Fibroblast of lung (primary cell): Measurements from ENCODE around the gene TEX12. TPM values are rescaled to one million over a fixed set of nuclear protein-coding genes. Genes with fewer than 3 reads are reported as not detected.

Experiments used
- DNase-seq, 2 donors: peaks; one replicate each; pipeline versions ENCODE4 v3.0.0 to v3.0.0-alpha.2; 2010; ENCODE audit warnings: low read depth in 2 of 2
- H2AFZ ChIP-seq: 2 replicates; pipeline ENCODE4 v1.5.1; 2012; ENCODE audit warnings: low read length, control low read depth, inconsistent platforms
- H3K27ac ChIP-seq: 2 replicates; pipeline ENCODE4 v1.5.1; 2011; ENCODE audit warnings: low read length, control low read depth; ENCODE audit not compliant: insufficient read depth
- H3K27me3 ChIP-seq: 2 replicates; pipeline ENCODE4 v1.5.1; 2011; ENCODE audit warnings: mild to moderate bottlenecking, low read length; ENCODE audit not compliant: control insufficient read depth, insufficient read depth
- H3K36me3 ChIP-seq: 2 replicates; pipeline ENCODE4 v1.5.1; 2011; ENCODE audit warnings: low read length; ENCODE audit not compliant: control insufficient read depth, insufficient read depth
- H3K4me1 ChIP-seq: 2 replicates; pipeline ENCODE4 v1.5.1; 2011; ENCODE audit warnings: low read length; ENCODE audit not compliant: control insufficient read depth, insufficient read depth; ENCODE audit errors: extremely low read depth
- H3K4me2 ChIP-seq: 2 replicates; pipeline ENCODE4 v1.5.1; 2011; ENCODE audit warnings: low read length, control low read depth; ENCODE audit not compliant: insufficient read depth; ENCODE audit errors: extremely low read depth
- H3K4me3 ChIP-seq, 4 experiments: fragments of 200-600 bp in 1 of 4; sonication (generic) in 1 of 4; replicated peaks in 1 of 4; 2 replicates each; pipeline ENCODE4 v1.5.1; 2011 to 2016; ENCODE audit warnings: low read length in 4 of 4, low read depth in 3 of 4, mild to moderate bottlenecking in 3 of 4, control low read depth in 2 of 4, inconsistent platforms in 1 of 4, mixed read lengths in 1 of 4; ENCODE audit not compliant: insufficient read depth in 1 of 4; ENCODE audit errors: control extremely low read depth in 1 of 4
- H3K79me2 ChIP-seq: 2 replicates; pipeline ENCODE4 v1.5.1; 2012; ENCODE audit warnings: mild to moderate bottlenecking, low read length, inconsistent platforms; ENCODE audit not compliant: control insufficient read depth, insufficient read depth
- H3K9ac ChIP-seq: 2 replicates; pipeline ENCODE4 v1.5.1; 2011; ENCODE audit warnings: mild to moderate bottlenecking, low read length, control low read depth; ENCODE audit not compliant: insufficient read depth
- H3K9me3 ChIP-seq: 2 replicates; pipeline ENCODE4 v1.5.1; 2012; ENCODE audit warnings: low read depth, low read length; ENCODE audit not compliant: control insufficient read depth, insufficient read depth
- H4K20me1 ChIP-seq: 2 replicates; pipeline ENCODE4 v1.5.1; 2011; ENCODE audit warnings: low read length; ENCODE audit not compliant: control insufficient read depth, insufficient read depth; ENCODE audit errors: extremely low read depth
- CTCF ChIP-seq, 2 donors: IDR thresholded peaks in 1 of 2; conservative IDR thresholded peaks in 1 of 2; 1 replicate in 1 of 2; 2 replicates in 1 of 2; pipeline ENCODE4 v1.5.1; 2011 to 2012; ENCODE audit warnings: low read length in 2 of 2, control low read depth in 1 of 2, inconsistent platforms in 1 of 2, low read depth in 1 of 2, mild to moderate bottlenecking in 1 of 2
- EZH2 ChIP-seq: IDR thresholded peaks from 2 replicates; pipeline ENCODE4 v1.5.1; 2012; ENCODE audit warnings: low read length, control low read depth, mild to moderate bottlenecking; ENCODE audit errors: missing control alignments
- polyA plus RNA-seq, 2 donors: library from polyadenylated mRNA; depleted of rRNA in 1 of 2; stranded (reverse) in 1 of 2; unstranded in 1 of 2; fragments of >200 nt; gene quantifications; 2 replicates each; pipeline ENCODE4 v1.2.1, GENCODE V29; 2011 to 2012; ENCODE audit warnings: missing spikeins in 1 of 2
- total RNA-seq: library from RNA; depleted of rRNA; stranded (reverse); fragments of >200 nt; gene quantifications from 2 replicates; pipeline ENCODE4 v1.2.1, GENCODE V29; 2014

The TEX12 gene
- total and polyA plus RNA-seq, 2 donors (not counting 1 experiment from before 2014, with no cell fraction given) = 0.09 to 0.17 TPM

- no peaks in the 10 kb centered on the region for H3K79me2 ChIP-seq
- H3K9me3 ChIP-seq = no peaks in the 10 kb centered on the region
- no peaks in the 10 kb centered on the region for H4K20me1 ChIP-seq
- H3K27ac ChIP-seq = no peak overlapping the region
- no peak overlapping the region for H3K9ac ChIP-seq
- H3K36me3 ChIP-seq = no peaks in the 10 kb centered on the region
- no peaks in the 10 kb centered on the region for H3K27me3 ChIP-seq
- no peak overlapping the region for H2AFZ ChIP-seq
- TF ChIP-seq CTCF (conservative IDR thresholded peaks at IDR 0.05 in 1 of 2, IDR thresholded peaks at IDR 0.05 in 1 of 2; ENCODE audit: low read depth in 1 of 2, low read length in 2 of 2) (no peak), EZH2 (no peak)
- H3K4me3 ChIP-seq = no peak overlapping the region
- no peak overlapping the region for H3K4me2 ChIP-seq
- peak in 1 of 2 donors; percentile 87 for DNase-seq
- H3K4me1 ChIP-seq = no peaks in the 10 kb centered on the region
Measured at GRCh38 chr11:112166562-112166961, 610 bp upstream of the TEX12 start.

- peak; percentile 23 to 65 for DNase-seq
- Histone ChIP-seq H3K79me2 (no peaks in the 10 kb centered on the region), H3K9ac (no peak overlapping the region), H3K4me2 (no peak overlapping the region), H3K9me3 (no peaks in the 10 kb centered on the region), H3K36me3 (no peaks in the 10 kb centered on the region), H3K4me1 (peaks cover 3% of the 10 kb centered on the region), H3K27me3 (no peaks in the 10 kb centered on the region), H3K4me3 (no peak overlapping the region), H2AFZ (no peak overlapping the region), H4K20me1 (no peaks in the 10 kb centered on the region), H3K27ac (no peak overlapping the region)
- no peak for TF ChIP-seq EZH2
- TF ChIP-seq CTCF (conservative IDR thresholded peaks at IDR 0.05 in 1 of 2, IDR thresholded peaks at IDR 0.05 in 1 of 2; ENCODE audit: low read depth in 1 of 2, low read length in 2 of 2) = no peak
Measured at GRCh38 chr11:112172362-112172994, 5.3 kb downstream of the TEX12 start.

- TF ChIP-seq EZH2 (no peak), CTCF (conservative IDR thresholded peaks at IDR 0.05 in 1 of 2, IDR thresholded peaks at IDR 0.05 in 1 of 2; ENCODE audit: low read depth in 1 of 2, low read length in 2 of 2) (no peak)
- Histone ChIP-seq H2AFZ (no peak overlapping the region), H3K4me3 (no peak overlapping the region), H3K79me2 (no peaks in the 10 kb centered on the region), H4K20me1 (no peaks in the 10 kb centered on the region), H3K9ac (no peak overlapping the region), H3K27me3 (no peaks in the 10 kb centered on the region), H3K27ac (no peak overlapping the region), H3K36me3 (no peaks in the 10 kb centered on the region), H3K4me2 (no peak overlapping the region), H3K9me3 (no peaks in the 10 kb centered on the region), H3K4me1 (peaks cover 3% of the 10 kb centered on the region)
- DNase-seq = no peak
Measured at GRCh38 chr11:112173152-112173551, 6.0 kb downstream of the TEX12 start.
